ENCODE data around the gene EIF4G1.

Gene EIF4G1

DNA sequence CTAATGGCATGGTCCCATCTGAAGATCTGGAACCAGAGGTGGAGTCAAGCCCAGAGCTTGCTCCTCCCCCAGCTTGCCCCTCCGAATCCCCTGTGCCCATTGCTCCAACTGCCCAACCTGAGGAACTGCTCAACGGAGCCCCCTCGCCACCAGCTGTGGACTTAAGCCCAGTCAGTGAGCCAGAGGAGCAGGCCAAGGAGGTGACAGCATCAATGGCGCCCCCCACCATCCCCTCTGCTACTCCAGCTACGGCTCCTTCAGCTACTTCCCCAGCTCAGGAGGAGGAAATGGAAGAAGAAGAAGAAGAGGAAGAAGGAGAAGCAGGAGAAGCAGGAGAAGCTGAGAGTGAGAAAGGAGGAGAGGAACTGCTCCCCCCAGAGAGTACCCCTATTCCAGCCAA, 7.3 kb downstream of the EIF4G1 start:
- peak overlapping the region; percentile 98 for H3K27ac ChIP-seq (ENCODE audit: low read length)

DNA sequence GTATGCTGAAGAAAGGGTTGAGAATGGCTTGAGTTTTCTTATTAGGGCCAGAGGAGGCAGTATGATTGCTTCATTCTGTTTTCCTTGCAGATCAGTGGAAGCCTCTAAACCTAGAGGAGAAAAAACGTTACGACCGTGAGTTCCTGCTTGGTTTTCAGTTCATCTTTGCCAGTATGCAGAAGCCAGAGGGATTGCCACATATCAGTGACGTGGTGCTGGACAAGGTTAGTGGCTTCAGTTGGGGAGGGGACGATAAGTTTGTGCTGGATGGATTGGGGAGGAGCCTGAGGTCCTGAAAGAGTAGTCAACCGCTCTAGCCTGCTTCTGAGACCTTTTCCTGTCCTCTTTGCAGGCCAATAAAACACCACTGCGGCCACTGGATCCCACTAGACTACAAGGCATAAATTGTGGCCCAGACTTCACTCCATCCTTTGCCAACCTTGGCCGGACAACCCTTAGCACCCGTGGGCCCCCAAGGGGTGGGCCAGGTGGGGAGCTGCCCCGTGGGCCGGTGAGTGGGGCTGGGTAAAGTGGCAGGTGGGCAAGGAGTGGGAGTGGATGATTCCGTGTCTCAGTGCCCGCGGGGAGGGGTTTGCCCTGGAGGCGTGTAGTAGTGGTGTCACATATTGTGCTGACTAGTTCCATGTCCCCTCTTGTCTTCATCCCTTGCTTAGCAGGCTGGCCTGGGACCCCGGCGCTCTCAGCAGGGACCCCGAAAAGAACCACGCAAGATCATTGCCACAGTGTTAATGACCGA, 8.5 kb downstream of the EIF4G1 start:
- Histone ChIP-seq H3K4me1 (ENCODE audit: control insufficient read depth, insufficient read depth, low read length) (peaks cover 31% of the 10 kb centered on the region), H3K27me3 (ENCODE audit: control insufficient read depth in 1 of 2, insufficient read depth in 2 of 2, low read length in 2 of 2) (no peaks in the 10 kb centered on the region)

More for the DNA sequence above, 7.3 kb downstream of the EIF4G1 start:
- H3K4me3 ChIP-seq (ENCODE audit: low read length in 2 of 2): no peak overlapping the region
- no peaks in the 10 kb centered on the region for H3K27me3 ChIP-seq (ENCODE audit: control insufficient read depth in 1 of 2, insufficient read depth in 2 of 2, low read length in 2 of 2)
- no peaks in the 10 kb centered on the region for H3K9me3 ChIP-seq (ENCODE audit: control insufficient read depth in 2 of 2, low read length in 2 of 2)
- H3K36me3 ChIP-seq (ENCODE audit: control insufficient read depth in 2 of 2, insufficient read depth in 2 of 2, low read length in 2 of 2): peaks cover 64 to 76% of the 10 kb centered on the region in 2 donors
- no peak overlapping the region for H3K9ac ChIP-seq (ENCODE audit: low read length in 2 of 2)
- peaks cover 43% of the 10 kb centered on the region for H3K4me1 ChIP-seq (ENCODE audit: control insufficient read depth, insufficient read depth, low read length)

DNA sequence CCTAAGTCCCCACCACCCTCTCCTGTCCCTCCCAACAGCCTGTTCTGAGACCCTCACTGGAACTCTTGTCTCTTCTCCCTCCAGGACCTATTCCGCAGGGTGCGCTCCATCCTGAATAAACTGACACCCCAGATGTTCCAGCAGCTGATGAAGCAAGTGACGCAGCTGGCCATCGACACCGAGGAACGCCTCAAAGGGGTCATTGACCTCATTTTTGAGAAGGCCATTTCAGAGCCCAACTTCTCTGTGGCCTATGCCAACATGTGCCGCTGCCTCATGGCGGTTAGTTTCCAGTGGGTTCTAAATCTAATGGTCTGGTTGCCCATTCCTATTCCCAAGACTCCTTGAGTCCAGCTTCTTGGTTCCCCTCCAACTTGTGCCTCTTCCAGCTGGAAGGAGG, 9.3 kb downstream of the EIF4G1 start:
- H3K36me3 ChIP-seq (ENCODE audit: control insufficient read depth in 2 of 2, insufficient read depth in 2 of 2, low read length in 2 of 2): peaks cover 79 to 83% of the 10 kb centered on the region in 2 donors
- H3K9me3 ChIP-seq (ENCODE audit: control insufficient read depth in 2 of 2, low read length in 2 of 2): no peaks in the 10 kb centered on the region
- no peak overlapping the region for H3K9ac ChIP-seq (ENCODE audit: low read length in 2 of 2)
- H3K4me3 ChIP-seq (ENCODE audit: low read length in 2 of 2): no peak overlapping the region
- peaks cover 31% of the 10 kb centered on the region for H3K4me1 ChIP-seq (ENCODE audit: control insufficient read depth, insufficient read depth, low read length)
- no peaks in the 10 kb centered on the region for H3K27me3 ChIP-seq (ENCODE audit: control insufficient read depth in 1 of 2, insufficient read depth in 2 of 2, low read length in 2 of 2)
- no peak overlapping the region for H3K27ac ChIP-seq (ENCODE audit: low read length)

More for the DNA sequence above, 8.5 kb downstream of the EIF4G1 start:
- Histone ChIP-seq H3K9me3 (ENCODE audit: control insufficient read depth in 2 of 2, low read length in 2 of 2) (no peaks in the 10 kb centered on the region), H3K36me3 (ENCODE audit: control insufficient read depth in 2 of 2, insufficient read depth in 2 of 2, low read length in 2 of 2) (peaks cover 73 to 76% of the 10 kb centered on the region in 2 donors), H3K9ac (ENCODE audit: low read length in 2 of 2) (no peak overlapping the region), H3K27ac (ENCODE audit: low read length) (no peak overlapping the region), H3K4me3 (ENCODE audit: low read length in 2 of 2) (no peak overlapping the region)

DNA sequence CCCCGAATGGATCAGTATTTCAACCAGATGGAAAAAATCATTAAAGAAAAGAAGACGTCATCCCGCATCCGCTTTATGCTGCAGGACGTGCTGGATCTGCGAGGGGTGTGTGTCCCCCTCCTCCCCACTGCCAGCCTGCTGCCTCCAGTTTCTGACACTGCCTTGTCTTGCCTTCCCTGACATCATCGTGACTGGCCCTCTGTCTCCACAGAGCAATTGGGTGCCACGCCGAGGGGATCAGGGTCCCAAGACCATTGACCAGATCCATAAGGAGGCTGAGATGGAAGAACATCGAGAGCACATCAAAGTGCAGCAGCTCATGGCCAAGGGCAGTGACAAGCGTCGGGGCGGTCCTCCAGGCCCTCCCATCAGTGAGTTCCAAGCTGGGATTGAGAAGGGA, 10.9 kb downstream of the EIF4G1 start:
- no peak overlapping the region for H3K9ac ChIP-seq (ENCODE audit: low read length in 2 of 2)
- no peaks in the 10 kb centered on the region for H3K27me3 ChIP-seq (ENCODE audit: control insufficient read depth in 1 of 2, insufficient read depth in 2 of 2, low read length in 2 of 2)
- peaks cover 93 to 97% of the 10 kb centered on the region in 2 donors for H3K36me3 ChIP-seq (ENCODE audit: control insufficient read depth in 2 of 2, insufficient read depth in 2 of 2, low read length in 2 of 2)
- no peaks in the 10 kb centered on the region for H3K9me3 ChIP-seq (ENCODE audit: control insufficient read depth in 2 of 2, low read length in 2 of 2)
- H3K27ac ChIP-seq (ENCODE audit: low read length): no peak overlapping the region
- H3K4me1 ChIP-seq (ENCODE audit: control insufficient read depth, insufficient read depth, low read length): peaks cover 17% of the 10 kb centered on the region
- H3K4me3 ChIP-seq (ENCODE audit: low read length in 2 of 2): no peak overlapping the region

DNA sequence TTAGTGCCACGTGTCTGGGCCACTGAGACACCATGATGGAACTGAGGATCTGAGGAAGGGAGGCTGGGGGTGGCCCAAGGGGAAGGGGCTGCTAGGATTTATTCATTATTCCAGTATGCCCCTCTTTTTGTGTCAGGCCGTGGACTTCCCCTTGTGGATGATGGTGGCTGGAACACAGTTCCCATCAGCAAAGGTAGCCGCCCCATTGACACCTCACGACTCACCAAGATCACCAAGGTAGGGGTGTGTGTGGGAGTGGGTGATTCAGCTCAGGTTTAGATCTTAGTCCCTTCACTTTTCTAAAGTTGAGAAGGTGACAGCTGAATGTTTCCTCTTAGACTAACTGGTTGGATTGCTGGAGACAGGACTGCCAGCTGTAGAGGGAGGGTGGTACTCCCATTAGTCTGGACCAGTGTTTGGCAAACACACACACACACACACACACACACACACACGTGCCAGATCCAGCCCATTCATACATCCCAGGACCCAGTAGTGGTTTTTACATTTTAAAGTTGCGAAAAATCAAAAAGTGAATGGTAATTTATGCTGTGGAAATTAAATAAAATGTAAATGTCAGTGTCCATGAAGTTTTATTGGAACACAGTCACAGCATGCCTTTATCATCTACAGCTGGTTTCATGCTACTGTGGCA, 11.4 kb downstream of the EIF4G1 start:
- Histone ChIP-seq H3K4me1 (ENCODE audit: control insufficient read depth, insufficient read depth, low read length) (peaks cover 11% of the 10 kb centered on the region), H3K4me3 (ENCODE audit: low read length in 2 of 2) (no peak overlapping the region), H3K9ac (ENCODE audit: low read length in 2 of 2) (no peak overlapping the region), H3K36me3 (ENCODE audit: control insufficient read depth in 2 of 2, insufficient read depth in 2 of 2, low read length in 2 of 2) (peaks cover 91 to 94% of the 10 kb centered on the region in 2 donors), H3K27me3 (ENCODE audit: control insufficient read depth in 1 of 2, insufficient read depth in 2 of 2, low read length in 2 of 2) (no peaks in the 10 kb centered on the region), H3K27ac (ENCODE audit: low read length) (no peak overlapping the region), H3K9me3 (ENCODE audit: control insufficient read depth in 2 of 2, low read length in 2 of 2) (no peaks in the 10 kb centered on the region)

DNA sequence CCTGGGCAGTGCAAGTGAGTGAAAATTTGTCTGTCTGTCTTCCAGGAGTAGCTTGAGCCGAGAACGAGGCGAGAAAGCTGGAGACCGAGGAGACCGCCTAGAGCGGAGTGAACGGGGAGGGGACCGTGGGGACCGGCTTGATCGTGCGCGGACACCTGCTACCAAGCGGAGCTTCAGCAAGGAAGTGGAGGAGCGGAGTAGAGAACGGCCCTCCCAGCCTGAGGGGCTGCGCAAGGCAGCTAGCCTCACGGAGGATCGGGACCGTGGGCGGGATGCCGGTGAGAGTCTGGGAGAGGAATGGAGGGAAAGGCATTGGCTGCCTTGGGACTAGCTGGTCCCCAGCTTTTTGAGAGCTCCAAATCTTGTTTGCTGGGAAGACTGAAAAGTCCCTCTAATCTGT, 12.8 kb downstream of the EIF4G1 start:
- H3K9me3 ChIP-seq (ENCODE audit: control insufficient read depth in 2 of 2, low read length in 2 of 2): no peaks in the 10 kb centered on the region
- H3K4me3 ChIP-seq (ENCODE audit: low read length in 2 of 2): no peak overlapping the region
- H3K4me1 ChIP-seq (ENCODE audit: control insufficient read depth, insufficient read depth, low read length): peaks cover 5% of the 10 kb centered on the region
- peak overlapping the region; percentile 11 for H3K27ac ChIP-seq (ENCODE audit: low read length)
- peaks cover 92 to 94% of the 10 kb centered on the region in 2 donors for H3K36me3 ChIP-seq (ENCODE audit: control insufficient read depth in 2 of 2, insufficient read depth in 2 of 2, low read length in 2 of 2)
- no peaks in the 10 kb centered on the region for H3K27me3 ChIP-seq (ENCODE audit: control insufficient read depth in 1 of 2, insufficient read depth in 2 of 2, low read length in 2 of 2)
- H3K9ac ChIP-seq (ENCODE audit: low read length in 2 of 2): no peak overlapping the region

DNA sequence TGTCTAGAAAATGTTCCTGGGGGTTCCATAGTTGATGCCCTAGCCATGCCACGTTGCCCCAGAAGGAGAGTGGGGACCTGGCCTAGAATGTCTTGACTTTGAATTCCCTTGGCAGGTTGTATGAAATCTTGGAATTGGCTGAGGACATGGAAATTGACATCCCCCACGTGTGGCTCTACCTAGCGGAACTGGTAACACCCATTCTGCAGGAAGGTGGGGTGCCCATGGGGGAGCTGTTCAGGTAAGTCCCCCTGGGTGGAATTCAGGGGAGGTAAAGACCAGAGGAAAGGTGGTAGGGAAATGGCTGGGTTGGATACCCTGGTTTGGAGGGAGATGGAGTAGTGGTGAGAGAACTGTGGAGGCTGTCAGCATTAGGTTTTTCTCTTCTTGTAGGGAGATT, 14.1 kb downstream of the EIF4G1 start:
- no peak overlapping the region for H3K4me3 ChIP-seq (ENCODE audit: low read length in 2 of 2)
- no peaks in the 10 kb centered on the region for H3K9me3 ChIP-seq (ENCODE audit: control insufficient read depth in 2 of 2, low read length in 2 of 2)
- no peak overlapping the region for H3K27ac ChIP-seq (ENCODE audit: low read length)
- peaks cover 91 to 94% of the 10 kb centered on the region in 2 donors for H3K36me3 ChIP-seq (ENCODE audit: control insufficient read depth in 2 of 2, insufficient read depth in 2 of 2, low read length in 2 of 2)
- no peaks in the 10 kb centered on the region for H3K4me1 ChIP-seq (ENCODE audit: control insufficient read depth, insufficient read depth, low read length)
- H3K27me3 ChIP-seq (ENCODE audit: control insufficient read depth in 1 of 2, insufficient read depth in 2 of 2, low read length in 2 of 2): no peaks in the 10 kb centered on the region
- no peak overlapping the region for H3K9ac ChIP-seq (ENCODE audit: low read length in 2 of 2)

DNA sequence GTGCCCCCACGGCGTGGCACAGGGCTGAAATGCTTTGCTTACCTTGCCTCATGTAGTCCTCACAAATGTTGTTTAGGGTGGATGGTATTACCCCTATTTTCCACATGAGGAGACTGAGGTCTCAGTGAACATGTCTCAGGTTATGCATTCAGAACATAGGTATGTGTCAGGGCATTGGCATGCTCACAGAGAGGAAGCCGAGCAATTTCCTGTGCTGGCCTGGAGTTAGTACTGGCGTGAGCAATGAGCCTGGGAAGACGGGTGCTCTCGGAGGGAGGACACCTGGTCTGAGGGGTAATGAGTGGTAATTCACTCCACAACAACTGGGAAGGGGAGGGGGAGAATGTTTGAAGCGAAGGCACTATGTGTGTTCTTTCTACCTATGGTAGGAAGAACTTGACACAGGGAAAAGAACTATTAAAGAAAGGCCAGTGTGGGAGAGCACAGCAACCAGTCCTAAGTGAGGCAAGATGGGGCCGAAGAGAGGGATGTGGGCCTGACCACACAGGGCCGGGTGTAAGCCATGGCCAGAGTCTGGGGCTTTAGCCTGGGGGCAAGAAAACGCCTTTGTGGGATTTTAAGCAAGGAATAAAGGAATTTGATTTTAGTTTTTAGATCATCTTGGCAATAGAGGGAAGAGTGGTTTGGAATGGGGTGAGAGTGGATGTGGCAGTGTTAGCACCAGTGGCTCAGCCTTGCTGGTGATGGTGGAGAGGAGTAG, 18.1 kb downstream of the EIF4G1 start:
- H3K9ac ChIP-seq (ENCODE audit: low read length in 2 of 2): no peak overlapping the region

DNA sequence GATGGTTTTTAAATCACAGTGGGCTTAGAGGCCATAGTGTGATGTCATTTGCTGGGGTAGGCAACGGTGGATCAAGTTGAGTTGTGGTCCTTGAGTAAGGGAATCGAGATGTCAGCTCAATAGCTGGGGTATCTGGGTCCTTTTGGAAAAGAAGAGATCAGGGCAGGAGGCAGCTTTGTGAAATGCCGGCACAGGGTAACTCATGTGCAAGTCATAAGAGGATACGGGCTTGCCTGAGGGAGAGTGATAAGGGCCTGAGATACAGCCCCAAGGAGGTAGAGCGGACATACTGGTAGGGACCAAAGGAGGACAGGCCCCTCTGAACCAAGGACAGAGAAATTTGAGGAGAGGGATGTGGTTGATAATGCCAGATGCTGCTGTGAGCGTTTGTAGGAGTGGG, 18.8 kb downstream of the EIF4G1 start:
- H3K4me3 ChIP-seq (ENCODE audit: low read length in 2 of 2): no peak overlapping the region
- no peak overlapping the region for H3K9ac ChIP-seq (ENCODE audit: low read length in 2 of 2)
- peaks cover 61 to 63% of the 10 kb centered on the region in 2 donors for H3K36me3 ChIP-seq (ENCODE audit: control insufficient read depth in 2 of 2, insufficient read depth in 2 of 2, low read length in 2 of 2)
- peaks cover 25% of the 10 kb centered on the region for H3K4me1 ChIP-seq (ENCODE audit: control insufficient read depth, insufficient read depth, low read length)
- H3K27me3 ChIP-seq (ENCODE audit: control insufficient read depth in 1 of 2, insufficient read depth in 2 of 2, low read length in 2 of 2): no peaks in the 10 kb centered on the region
- H3K9me3 ChIP-seq (ENCODE audit: control insufficient read depth in 2 of 2, low read length in 2 of 2): no peaks in the 10 kb centered on the region
- peak overlapping the region; percentile 37 for H3K27ac ChIP-seq (ENCODE audit: low read length)

More for the DNA sequence above, 18.1 kb downstream of the EIF4G1 start:
- Histone ChIP-seq H3K36me3 (ENCODE audit: control insufficient read depth in 2 of 2, insufficient read depth in 2 of 2, low read length in 2 of 2) (peaks cover 68% of the 10 kb centered on the region in 2 donors), H3K4me3 (ENCODE audit: low read length in 2 of 2) (no peak overlapping the region), H3K9me3 (ENCODE audit: control insufficient read depth in 2 of 2, low read length in 2 of 2) (no peaks in the 10 kb centered on the region), H3K4me1 (ENCODE audit: control insufficient read depth, insufficient read depth, low read length) (peaks cover 19% of the 10 kb centered on the region), H3K27me3 (ENCODE audit: control insufficient read depth in 1 of 2, insufficient read depth in 2 of 2, low read length in 2 of 2) (no peaks in the 10 kb centered on the region), H3K27ac (ENCODE audit: low read length) (peak overlapping the region; percentile 37)

DNA sequence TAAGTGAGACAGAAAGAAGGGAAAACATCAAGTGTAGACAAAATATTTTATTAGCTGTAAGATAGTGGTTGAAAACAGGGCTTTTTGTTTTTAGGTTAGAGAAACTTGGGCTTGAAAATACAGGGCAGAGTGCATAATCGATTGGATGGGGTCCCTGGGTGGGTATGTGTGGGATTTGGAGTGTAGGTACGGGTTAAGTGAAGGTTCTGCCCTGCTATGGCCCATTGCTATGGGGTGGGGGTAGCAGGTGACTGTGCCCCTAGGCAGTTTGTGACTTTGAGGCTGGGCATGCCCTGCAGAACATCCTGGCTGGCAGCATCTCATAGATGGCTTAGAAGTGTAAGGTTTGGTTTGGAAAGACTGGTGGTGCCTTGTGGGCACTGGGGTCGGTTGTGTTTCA, 19.3 kb downstream of the EIF4G1 start:
- Histone ChIP-seq H3K27ac (ENCODE audit: low read length) (no peak overlapping the region), H3K9me3 (ENCODE audit: control insufficient read depth in 2 of 2, low read length in 2 of 2) (no peaks in the 10 kb centered on the region), H3K9ac (ENCODE audit: low read length in 2 of 2) (no peak overlapping the region), H3K4me1 (ENCODE audit: control insufficient read depth, insufficient read depth, low read length) (peaks cover 29% of the 10 kb centered on the region), H3K27me3 (ENCODE audit: control insufficient read depth in 1 of 2, insufficient read depth in 2 of 2, low read length in 2 of 2) (no peaks in the 10 kb centered on the region), H3K36me3 (ENCODE audit: control insufficient read depth in 2 of 2, insufficient read depth in 2 of 2, low read length in 2 of 2) (peaks cover 56 to 58% of the 10 kb centered on the region in 2 donors), H3K4me3 (ENCODE audit: low read length in 2 of 2) (no peak overlapping the region)

All from stomach smooth muscle (tissue), 2 donors.